ENCODE results near the gene NDUFB6. TPM values are rescaled to one million over a fixed set of nuclear protein-coding genes. Genes with fewer than 3 reads are reported as not detected.

Gene NDUFB6
- total and polyA plus RNA-seq, 2 of the 4 experiments (the other 2 are of a cell fraction): 24.2 to 51.0 TPM

DNA sequence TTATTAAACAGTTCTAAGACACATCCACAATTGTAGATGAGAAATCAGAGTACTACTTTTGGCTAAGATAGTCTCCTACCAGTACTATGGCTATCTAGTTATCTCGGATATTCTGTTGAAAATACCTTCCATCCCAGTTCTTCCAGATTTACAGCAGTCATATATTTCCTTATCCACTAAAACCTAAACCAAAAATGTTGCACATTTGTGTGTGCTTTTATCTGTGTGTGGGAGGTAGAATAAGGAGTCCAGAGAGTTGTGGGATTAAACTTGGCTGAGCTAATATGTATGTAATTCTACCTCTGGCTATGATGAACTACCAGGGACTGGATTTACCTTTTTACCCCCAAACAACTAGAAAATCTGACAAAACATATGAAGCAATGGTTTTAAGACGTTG is 17.5 kb upstream of the NDUFB6 start:
- H2BK15ac ChIP-seq (ENCODE audit: low read depth, low read length): no peak overlapping the region
- H2BK20ac ChIP-seq (ENCODE audit: low read depth, low read length): no peak overlapping the region
- ATAC-seq (ENCODE audit: low read depth) (no peak), DNase-seq (no peak)
- TF ChIP-seq MAZ (IDR thresholded peaks at IDR 0.05; ENCODE audit: borderline replicate concordance, low read depth, low read length) (no peak), RCOR1 (IDR thresholded peaks at IDR 0.05; ENCODE audit: insufficient replicate concordance, low read length) (no peak), CTCF (conservative IDR thresholded peaks at IDR 0.05; ENCODE audit: low read depth, low read length) (no peak), MAFK (IDR thresholded peaks at IDR 0.05; ENCODE audit: low read depth, low read length) (no peak)
- no peak overlapping the region for H3K4me3 ChIP-seq (ENCODE audit: insufficient read depth, low read depth, low read length)
- no peak overlapping the region for H3K56ac ChIP-seq (ENCODE audit: extremely low read depth, insufficient read depth, low read length)
- no peak overlapping the region for H2BK5ac ChIP-seq (ENCODE audit: low read depth, low read length, poor library complexity, severe bottlenecking)
- no peaks in the 10 kb centered on the region for H3K9me1 ChIP-seq (ENCODE audit: insufficient read depth, low read length)
- no peak overlapping the region for H3K18ac ChIP-seq (ENCODE audit: low read depth, low read length)
- no peak overlapping the region for H3K27ac ChIP-seq (ENCODE audit: insufficient read depth, low read length)
- ChIA-PET POLR2A (ENCODE audit: unreplicated experiment) (no interaction called here), CTCF (interaction anchor here (1.4 to 3.3 kb wide), 2 partner anchors 11 to 378 kb away, joined by 7 to 11 read pairs; no protein-coding TSS in a partner anchor)
- no peak overlapping the region for H4K8ac ChIP-seq (ENCODE audit: low read depth in 2 of 2, low read length in 2 of 2)
- intact Hi-C loops (cut with micrococcal nuclease): no loop called here
- H3K36me3 ChIP-seq (ENCODE audit: control insufficient read depth, insufficient read depth, low read length): no peaks in the 10 kb centered on the region
- no peak overlapping the region for H2AK5ac ChIP-seq (ENCODE audit: low read depth, low read length)
- H3K4me1 ChIP-seq (ENCODE audit: control insufficient read depth, insufficient read depth, low read length): no peaks in the 10 kb centered on the region
- dilution Hi-C loops (cut with HindIII; ENCODE audit: low sequenced_read_pairs, unreplicated experiment): no loop called here
- H2AFZ ChIP-seq (replicated peaks; ENCODE audit: low read length, poor library complexity): no peak overlapping the region
- in situ Hi-C loops (cut with MboI; ENCODE audit: low sequenced_read_pairs): no loop called here
- no peak overlapping the region for H3K4me2 ChIP-seq (ENCODE audit: low read depth, low read length)
- H4K91ac ChIP-seq (ENCODE audit: insufficient read depth, low read depth, low read length): no peak overlapping the region
- H3K23ac ChIP-seq (ENCODE audit: low read depth, low read length): no peak overlapping the region
- no peaks in the 10 kb centered on the region for H4K20me1 ChIP-seq (ENCODE audit: insufficient read depth, low read length)
- H4K5ac ChIP-seq (ENCODE audit: low read depth, low read length): no peak overlapping the region
- no peaks in the 10 kb centered on the region for H3K79me1 ChIP-seq (ENCODE audit: low read depth in 1 of 2, low read length in 2 of 2)
- BruUV-seq (replicated peaks): no TSS peak
- no peak overlapping the region for H2AK9ac ChIP-seq (replicated peaks; ENCODE audit: low read depth, low read length, poor library complexity)
- H3K4ac ChIP-seq (ENCODE audit: low read depth, low read length): no peak overlapping the region
- H3K14ac ChIP-seq (replicated peaks; ENCODE audit: low read depth, low read length): no peak overlapping the region
- WGBS, 2 experiments (ENCODE audit: extremely low coverage in 2 of 2, insufficient read length in 1 of 2): no CpG with 5 or more reads among the region's 2 CpGs
- peaks cover 1% of the 10 kb centered on the region; the same call in 1 of the 2 replicates for H3K27me3 ChIP-seq (ENCODE audit: control insufficient read depth, insufficient read depth, low read length)
- no peaks in the 10 kb centered on the region for H3K9me3 ChIP-seq (ENCODE audit: control insufficient read depth, insufficient read depth, low read length)
- H2BK120ac ChIP-seq (ENCODE audit: low read depth, low read length): no peak overlapping the region
- no peak overlapping the region for H3K9ac ChIP-seq (ENCODE audit: low read depth, low read length)

All from IMR-90 (cell line).